ENCODE data around the gene USP17L26.
"Not testable (repeated sequence)": the region's sequence is repeated elsewhere in the genome, so short reads cannot be mapped to it uniquely, and the experiment has no call there.

DNA sequence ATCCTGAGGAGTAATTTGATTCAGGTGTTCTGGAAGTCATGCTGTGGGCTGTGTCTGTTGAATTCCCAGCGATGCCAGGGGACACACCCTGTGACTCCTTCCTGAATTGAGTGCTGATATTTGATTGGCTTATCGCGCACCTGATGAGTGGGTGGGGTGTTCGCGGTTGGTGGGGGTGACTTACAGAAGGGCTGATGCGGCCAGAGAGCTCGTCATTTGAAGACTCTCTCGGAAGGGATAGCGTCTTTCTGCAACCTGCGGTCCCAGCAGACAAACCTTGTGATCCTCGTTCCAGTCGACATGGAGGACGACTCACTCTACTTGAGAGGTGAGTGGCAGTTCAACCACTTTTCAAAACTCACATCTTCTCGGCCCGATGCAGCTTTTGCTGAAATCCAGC lies 28.4 kb downstream of the USP17L26 start, which contains the start of gene USP17L30:
- TF ChIP-seq EP300, POLR2AphosphoS5 (IDR thresholded peaks at IDR 0.05): not testable (repeated sequence)
- TF ChIP-seq, protein P1, sequence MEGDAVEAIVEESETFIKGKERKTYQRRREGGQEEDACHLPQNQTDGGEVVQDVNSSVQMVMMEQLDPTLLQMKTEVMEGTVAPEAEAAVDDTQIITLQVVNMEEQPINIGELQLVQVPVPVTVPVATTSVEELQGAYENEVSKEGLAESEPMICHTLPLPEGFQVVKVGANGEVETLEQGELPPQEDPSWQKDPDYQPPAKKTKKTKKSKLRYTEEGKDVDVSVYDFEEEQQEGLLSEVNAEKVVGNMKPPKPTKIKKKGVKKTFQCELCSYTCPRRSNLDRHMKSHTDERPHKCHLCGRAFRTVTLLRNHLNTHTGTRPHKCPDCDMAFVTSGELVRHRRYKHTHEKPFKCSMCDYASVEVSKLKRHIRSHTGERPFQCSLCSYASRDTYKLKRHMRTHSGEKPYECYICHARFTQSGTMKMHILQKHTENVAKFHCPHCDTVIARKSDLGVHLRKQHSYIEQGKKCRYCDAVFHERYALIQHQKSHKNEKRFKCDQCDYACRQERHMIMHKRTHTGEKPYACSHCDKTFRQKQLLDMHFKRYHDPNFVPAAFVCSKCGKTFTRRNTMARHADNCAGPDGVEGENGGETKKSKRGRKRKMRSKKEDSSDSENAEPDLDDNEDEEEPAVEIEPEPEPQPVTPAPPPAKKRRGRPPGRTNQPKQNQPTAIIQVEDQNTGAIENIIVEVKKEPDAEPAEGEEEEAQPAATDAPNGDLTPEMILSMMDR (IDR thresholded peaks at IDR 0.05) = not testable (repeated sequence)

Measured in esophagus muscularis mucosa (tissue), 4 donors.